Effector memory CD8-positive, alpha-beta T cell (primary cell): ENCODE data around the gene RGSL1.
A peak's percentile ranks its signal among the peaks of the same experiment; 100 is the strongest.
"Not testable (repeated sequence)": the region's sequence is repeated elsewhere in the genome, so short reads cannot be mapped to it uniquely, and the experiment has no call there.

Source experiments
- ATAC-seq: fragments of 150-1000 bp; cut with Tn5 transposase; replicated peaks from 2 replicates; pipeline ENCODE4 v1.10.0; 2021; ENCODE audit warnings: mild to moderate bottlenecking, moderate library complexity
- DNase-seq, 3 experiments: peaks; one replicate each; pipeline ENCODE4 v3.0.0; 2021
- H3K27ac Mint-ChIP-seq, 2 donors: one replicate each; pipeline ENCODE4 v1.8.0; 2022; ENCODE audit warnings: mild to moderate bottlenecking in 2 of 2, mixed read lengths in 2 of 2, moderate library complexity in 2 of 2
- H3K27me3 Mint-ChIP-seq, 2 donors: one replicate each; pipeline ENCODE4 v1.8.0; 2022; ENCODE audit warnings: mixed read lengths in 2 of 2
- H3K36me3 Mint-ChIP-seq: one replicate; pipeline ENCODE4 v1.8.0; 2022; ENCODE audit warnings: mild to moderate bottlenecking, moderate library complexity, mixed read lengths; ENCODE audit not compliant: insufficient read depth
- H3K4me1 Mint-ChIP-seq, 2 donors: one replicate each; pipeline ENCODE4 v1.8.0; 2022; ENCODE audit warnings: low read depth in 2 of 2, mixed read lengths in 2 of 2
- H3K4me3 Mint-ChIP-seq, 2 donors: one replicate each; pipeline ENCODE4 v1.8.0; 2022; ENCODE audit warnings: mild to moderate bottlenecking in 2 of 2, mixed read lengths in 2 of 2, moderate library complexity in 2 of 2
- H3K9me3 Mint-ChIP-seq, 2 donors: one replicate each; pipeline ENCODE4 v1.8.0; 2022; ENCODE audit warnings: mixed read lengths in 2 of 2

RGSL1 gene

DNA sequence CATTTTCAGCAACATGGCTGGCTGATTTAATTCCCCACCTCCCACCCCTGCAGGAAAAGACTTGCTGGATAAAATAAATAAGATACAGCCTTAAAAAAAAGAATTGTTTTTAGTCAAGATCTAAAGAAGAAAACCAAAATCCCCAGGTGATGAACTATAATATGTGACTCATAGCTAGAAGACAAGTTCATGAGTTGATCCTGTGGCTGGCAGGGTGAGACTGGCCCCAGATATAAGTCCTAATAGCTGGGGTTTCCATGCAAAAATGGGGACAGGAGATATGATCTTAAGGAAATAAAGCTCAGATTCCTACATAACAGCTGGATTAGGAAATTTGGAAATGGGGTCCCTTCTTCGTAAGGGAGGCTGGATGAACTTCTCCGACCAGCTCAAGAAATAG lies 21.9 kb upstream of the RGSL1 start:
- Mint-ChIP-seq H3K9me3 (no peaks in the 10 kb centered on the region), H3K36me3 (peaks cover 2% of the 10 kb centered on the region), H3K4me1 (peaks cover 14 to 40% of the 10 kb centered on the region in 2 donors), H3K27me3 (no peaks in the 10 kb centered on the region), H3K27ac (peak overlapping the region in 1 of 2 donors; percentile 81), H3K4me3 (no peak overlapping the region)
- ATAC-seq (no peak), DNase-seq (no peak)

DNA sequence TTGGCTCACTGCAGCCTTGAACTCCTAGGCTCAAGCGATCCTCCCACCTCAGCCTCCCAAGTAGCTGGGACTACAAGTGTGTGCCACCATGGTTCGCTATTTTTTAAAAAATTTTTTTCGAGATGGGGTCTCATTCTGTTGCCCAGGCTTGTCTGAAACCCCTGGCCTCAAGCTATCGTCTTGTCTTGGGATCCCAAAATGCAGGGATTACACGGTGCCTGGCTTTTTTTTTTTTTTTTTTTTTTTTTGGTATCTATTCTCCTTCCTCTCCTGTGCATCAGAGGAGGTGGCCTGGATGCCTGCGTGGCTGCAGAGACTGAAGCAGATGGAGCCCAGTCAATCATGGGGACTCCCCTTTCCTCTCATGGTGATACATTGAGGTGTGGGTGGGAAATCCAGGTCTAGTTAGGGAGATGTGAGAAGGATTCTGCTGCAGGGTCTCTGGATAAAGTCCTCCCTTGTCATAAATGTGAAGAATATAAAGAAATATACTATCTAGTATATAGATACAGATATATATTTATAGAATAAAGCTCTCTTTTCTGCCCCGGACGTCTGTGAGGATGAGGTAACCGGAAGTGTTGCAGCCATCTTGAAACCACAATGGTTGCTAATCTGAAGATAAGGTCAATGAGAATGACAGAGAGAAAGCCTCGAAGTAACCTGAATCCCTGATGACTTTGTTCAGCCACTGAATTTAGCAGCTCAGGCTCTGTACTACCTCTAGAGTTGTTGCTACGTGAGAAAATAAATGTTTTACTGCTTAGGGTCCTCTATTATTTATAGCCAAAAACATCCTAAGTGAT lies 19.5 kb upstream of the RGSL1 start:
- ATAC-seq, result peak; percentile 91
- H3K36me3 Mint-ChIP-seq, result peaks cover 2% of the 10 kb centered on the region
- peak; percentile 29 to 41 (median 30) for DNase-seq
- peaks cover 14 to 40% of the 10 kb centered on the region in 2 donors for H3K4me1 Mint-ChIP-seq
- no peaks in the 10 kb centered on the region for H3K9me3 Mint-ChIP-seq
- H3K4me3 Mint-ChIP-seq, result peak overlapping the region; percentile 2 to 20
- no peaks in the 10 kb centered on the region for H3K27me3 Mint-ChIP-seq
- H3K27ac Mint-ChIP-seq, result peak overlapping the region; percentile 6 to 29

GRCh38 chr1:182431278-182431677 lies 18.7 kb upstream of the RGSL1 start:
- Mint-ChIP-seq H3K27ac (peak overlapping the region; percentile 6 to 29), H3K4me1 (peaks cover 14 to 37% of the 10 kb centered on the region in 2 donors), H3K4me3 (no peak overlapping the region), H3K27me3 (no peaks in the 10 kb centered on the region), H3K9me3 (no peaks in the 10 kb centered on the region), H3K36me3 (peaks cover 2% of the 10 kb centered on the region)
- ATAC-seq (no peak), DNase-seq (no peak)

- Mint-ChIP-seq H3K36me3 (peaks cover 2% of the 10 kb centered on the region), H3K27ac (no peak overlapping the region), H3K4me1 (peaks cover 14 to 22% of the 10 kb centered on the region in 2 donors), H3K9me3 (peaks cover 3 to 12% of the 10 kb centered on the region in 2 donors), H3K27me3 (no peaks in the 10 kb centered on the region), H3K4me3 (no peak overlapping the region)
- ATAC-seq, result no peak
- DNase-seq, result no peak
Observed at GRCh38 chr1:182433580-182433979, 16.4 kb upstream of the RGSL1 start.

- Mint-ChIP-seq H3K27ac (no peak overlapping the region), H3K4me3 (no peak overlapping the region), H3K27me3 (no peaks in the 10 kb centered on the region), H3K9me3 (peaks cover 3 to 13% of the 10 kb centered on the region in 2 donors), H3K4me1 (no peaks in the 10 kb centered on the region), H3K36me3 (no peaks in the 10 kb centered on the region)
- DNase-seq (no peak), ATAC-seq (no peak)
Observed at GRCh38 chr1:182438326-182438725, 11.6 kb upstream of the RGSL1 start.

DNA sequence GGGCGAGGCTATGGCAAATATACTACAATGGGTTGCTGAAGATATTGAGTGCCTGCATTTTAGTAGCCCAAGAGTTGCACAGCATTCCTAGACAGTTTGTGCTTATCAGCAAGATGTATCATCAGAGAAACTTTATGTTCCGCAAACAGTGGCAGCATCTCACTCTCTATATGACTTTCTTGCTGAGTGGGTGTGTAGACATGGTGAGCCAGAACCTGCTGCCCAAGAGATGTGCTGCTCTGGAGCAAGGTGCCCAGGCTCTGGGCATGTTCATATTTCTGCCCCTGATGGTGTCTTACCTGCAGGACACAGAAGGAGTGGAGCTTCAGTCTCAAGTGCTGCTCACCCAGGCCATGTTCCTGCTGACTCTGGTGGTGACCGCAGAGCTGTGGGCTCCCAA lies 8.2 kb upstream of the RGSL1 start:
- no peak for ATAC-seq
- Mint-ChIP-seq H3K27me3 (peaks cover 0 to 7% of the 10 kb centered on the region in 2 donors), H3K27ac (no peak overlapping the region), H3K4me3 (no peak overlapping the region), H3K36me3 (no peaks in the 10 kb centered on the region), H3K4me1 (peaks cover 0 to 4% of the 10 kb centered on the region in 2 donors), H3K9me3 (peaks cover 3 to 13% of the 10 kb centered on the region in 2 donors)
- no peak for DNase-seq

DNA sequence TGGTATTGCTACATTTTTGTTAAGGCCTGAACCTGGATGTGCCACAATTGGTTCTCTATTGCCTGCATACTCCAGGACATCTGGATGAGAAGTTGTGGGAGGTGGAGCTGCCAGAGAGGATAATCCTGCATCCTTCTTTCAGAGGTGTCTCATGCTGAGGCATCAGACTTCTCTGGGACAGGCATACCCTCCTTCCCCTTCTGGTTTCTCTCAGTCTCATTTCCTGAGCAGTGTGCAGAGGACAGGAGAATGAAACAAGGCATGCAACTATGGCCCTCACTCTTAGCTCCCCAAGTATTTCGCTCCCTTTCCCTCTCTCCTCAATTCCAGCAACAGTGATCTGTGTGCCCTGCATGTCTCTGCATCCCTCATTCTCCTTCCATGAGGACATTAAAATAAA lies 7.6 kb upstream of the RGSL1 start:
- Mint-ChIP-seq H3K4me3 (no peak overlapping the region), H3K9me3 (peaks cover 3 to 13% of the 10 kb centered on the region in 2 donors), H3K36me3 (no peaks in the 10 kb centered on the region), H3K27ac (no peak overlapping the region), H3K27me3 (peaks cover 0 to 7% of the 10 kb centered on the region in 2 donors), H3K4me1 (peaks cover 0 to 4% of the 10 kb centered on the region in 2 donors)
- DNase-seq (no peak), ATAC-seq (no peak)

DNA sequence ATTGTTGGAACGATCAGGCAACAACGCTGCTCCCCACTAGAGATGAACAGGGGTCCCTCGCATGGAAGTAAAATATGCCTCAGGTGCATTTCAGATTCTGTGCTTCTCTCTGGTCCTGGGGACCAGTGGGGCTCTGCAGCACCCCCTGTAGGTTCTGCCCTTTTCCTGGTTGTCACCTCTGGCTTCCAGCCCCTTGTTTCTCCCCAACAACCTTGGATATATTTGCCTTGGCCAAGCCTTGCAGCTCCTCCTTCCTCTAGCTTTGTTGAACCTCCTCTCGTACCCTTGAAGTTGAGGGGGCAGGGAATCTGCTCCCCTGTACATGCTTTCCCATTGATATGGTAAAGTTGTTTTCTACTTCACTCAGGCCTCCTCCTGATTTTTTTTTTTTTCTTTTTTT lies 5.4 kb upstream of the RGSL1 start:
- Mint-ChIP-seq H3K9me3 (no peaks in the 10 kb centered on the region), H3K4me3 (no peak overlapping the region), H3K27ac (no peak overlapping the region), H3K36me3 (no peaks in the 10 kb centered on the region), H3K27me3 (peaks cover 0 to 7% of the 10 kb centered on the region in 2 donors), H3K4me1 (peaks cover 0 to 4% of the 10 kb centered on the region in 2 donors)
- ATAC-seq (no peak), DNase-seq (no peak)

DNA sequence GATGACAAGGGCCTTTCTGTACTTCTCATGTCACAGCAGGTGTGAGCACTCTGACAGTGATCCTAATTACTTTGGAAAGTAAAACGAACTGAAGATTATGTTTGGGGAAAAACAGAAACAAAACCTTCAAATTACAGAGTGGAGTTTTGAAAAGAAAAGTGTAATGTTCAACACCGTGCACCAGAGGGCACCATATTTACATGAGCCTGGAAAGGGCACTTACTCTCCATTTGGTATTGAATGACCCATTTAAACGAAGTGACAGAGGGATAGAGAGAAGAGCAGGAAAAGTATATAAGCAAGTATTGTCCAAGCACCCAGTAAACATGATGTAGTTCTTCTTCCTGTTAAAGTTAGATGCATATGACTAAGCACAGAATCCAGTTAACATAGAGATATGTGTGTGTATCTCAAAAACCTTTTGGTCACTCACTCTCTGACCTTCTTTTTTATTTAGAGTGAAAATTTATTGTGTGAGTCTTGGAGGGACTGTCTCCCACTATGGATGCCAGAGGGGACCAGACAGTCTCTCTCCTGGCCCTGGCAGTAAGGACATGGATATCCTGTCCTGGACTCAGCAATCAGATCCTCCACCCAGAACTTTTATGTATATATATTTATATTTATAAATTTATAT lies 3.8 kb upstream of the RGSL1 start:
- DNase-seq, result peak in 2 of 3 experiments; percentile 10 to 30
- Mint-ChIP-seq H3K36me3 (no peaks in the 10 kb centered on the region), H3K4me1 (peaks cover 0 to 4% of the 10 kb centered on the region in 2 donors), H3K4me3 (no peak overlapping the region), H3K27ac (no peak overlapping the region), H3K9me3 (no peaks in the 10 kb centered on the region), H3K27me3 (peaks cover 0 to 8% of the 10 kb centered on the region in 2 donors)
- peak; percentile 63 for ATAC-seq

DNA sequence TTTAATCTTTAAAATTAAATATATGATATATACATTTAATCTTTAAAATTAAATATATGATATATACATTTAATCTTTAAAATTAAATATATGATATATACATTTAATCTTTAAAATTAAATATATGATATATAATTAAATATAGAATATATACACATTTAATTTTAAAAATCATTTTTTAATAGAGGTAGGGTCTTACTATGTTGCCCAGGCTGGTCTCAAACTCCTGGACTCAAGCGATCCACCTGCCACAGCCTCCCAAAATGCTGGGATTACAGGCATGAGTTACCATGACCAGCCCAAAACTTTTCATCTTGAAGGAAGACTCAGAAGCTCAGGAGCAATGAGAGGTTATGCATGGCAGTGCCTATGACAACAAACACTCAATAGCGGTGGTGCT lies 2.8 kb upstream of the RGSL1 start:
- not testable (repeated sequence) for DNase-seq, ATAC-seq, H3K27ac Mint-ChIP-seq, H3K4me3 Mint-ChIP-seq, H3K9me3 Mint-ChIP-seq, H3K4me1 Mint-ChIP-seq, H3K36me3 Mint-ChIP-seq
- H3K27me3 Mint-ChIP-seq, result peaks cover 0 to 12% of the 10 kb centered on the region in 2 donors

DNA sequence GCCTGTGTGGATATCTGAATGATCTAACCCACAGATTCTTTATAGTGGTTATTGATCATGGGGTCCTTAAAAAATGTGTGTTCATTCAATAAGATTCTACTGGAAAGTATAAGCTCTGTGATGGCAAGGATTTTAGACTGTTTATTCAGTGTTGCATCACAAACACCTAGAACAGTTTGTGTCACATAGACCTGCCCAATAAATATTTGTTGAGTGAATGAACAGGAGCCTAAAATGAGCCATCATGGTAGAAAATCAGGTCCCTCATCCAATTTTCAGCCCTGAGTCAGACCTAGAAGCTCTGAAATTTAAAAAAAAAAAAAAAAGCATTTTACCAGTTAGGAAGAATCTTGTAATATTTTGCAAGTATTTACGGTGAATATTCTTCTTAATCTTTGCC lies 2.3 kb upstream of the RGSL1 start:
- no peaks in the 10 kb centered on the region for H3K36me3 Mint-ChIP-seq
- peaks cover 0 to 4% of the 10 kb centered on the region in 2 donors for H3K4me1 Mint-ChIP-seq
- DNase-seq (no peak), ATAC-seq (no peak)
- no peaks in the 10 kb centered on the region for H3K9me3 Mint-ChIP-seq
- H3K27me3 Mint-ChIP-seq, result peaks cover 0 to 12% of the 10 kb centered on the region in 2 donors
- H3K27ac Mint-ChIP-seq, result no peak overlapping the region
- no peak overlapping the region for H3K4me3 Mint-ChIP-seq

GRCh38 chr1:182453631-182454030 lies 3.7 kb downstream of the RGSL1 start:
- Mint-ChIP-seq H3K27ac (no peak overlapping the region), H3K36me3 (no peaks in the 10 kb centered on the region), H3K9me3 (no peaks in the 10 kb centered on the region)

DNA sequence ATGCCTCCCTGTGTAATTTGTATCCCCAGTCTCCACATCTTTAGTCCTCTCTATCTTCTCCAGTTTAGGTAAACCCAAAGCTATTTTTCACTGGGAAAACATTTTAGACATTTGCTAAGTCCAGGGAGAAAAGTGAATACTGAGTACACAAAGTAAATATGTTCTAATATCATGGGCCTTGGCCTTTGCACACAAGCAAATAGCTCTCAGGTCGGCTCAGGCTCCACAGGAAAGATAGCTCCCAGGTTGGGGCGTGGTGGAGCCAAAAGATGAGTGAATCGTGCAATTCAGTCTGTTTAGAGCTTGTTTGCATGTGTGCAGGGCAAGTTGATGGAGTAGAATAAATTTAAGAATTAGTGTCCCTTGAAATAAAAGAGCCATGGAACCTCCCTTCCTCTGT lies 7.9 kb downstream of the RGSL1 start:
- ATAC-seq, result no peak
- H3K27ac Mint-ChIP-seq, result no peak overlapping the region
- peaks cover 47 to 73% of the 10 kb centered on the region in 2 donors for H3K27me3 Mint-ChIP-seq

More at GRCh38 chr1:182453631-182454030, 3.7 kb downstream of the RGSL1 start:
- H3K27me3 Mint-ChIP-seq, result peaks cover 24 to 49% of the 10 kb centered on the region in 2 donors
- no peak overlapping the region for H3K4me3 Mint-ChIP-seq
- ATAC-seq (no peak), DNase-seq (no peak)
- no peaks in the 10 kb centered on the region for H3K4me1 Mint-ChIP-seq

DNA sequence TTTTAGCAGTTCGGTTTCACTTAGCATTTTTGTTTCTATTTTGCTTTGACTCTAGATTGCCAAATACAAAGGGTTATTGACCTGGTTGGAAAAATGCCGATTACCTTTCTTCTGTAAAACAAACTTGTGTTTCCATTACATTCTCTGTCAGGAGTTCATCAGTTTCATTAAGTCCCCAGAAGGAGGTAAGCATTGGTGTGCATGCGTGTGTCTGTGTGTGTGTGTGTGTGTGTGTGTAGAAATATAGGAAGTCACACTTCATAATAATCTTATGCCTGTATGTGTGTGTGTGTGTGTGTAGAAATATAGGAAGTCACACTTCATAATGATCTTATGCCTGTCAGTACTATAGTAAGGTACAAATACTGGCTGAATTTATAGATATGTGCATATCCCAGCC lies 10.0 kb downstream of the RGSL1 start:
- no peaks in the 10 kb centered on the region for H3K4me1 Mint-ChIP-seq
- ATAC-seq, result no peak
- no peak overlapping the region for H3K27ac Mint-ChIP-seq
- no peak overlapping the region for H3K4me3 Mint-ChIP-seq
- peaks cover 51 to 69% of the 10 kb centered on the region in 2 donors for H3K27me3 Mint-ChIP-seq
- H3K36me3 Mint-ChIP-seq, result no peaks in the 10 kb centered on the region
- no peak for DNase-seq
- H3K9me3 Mint-ChIP-seq, result no peaks in the 10 kb centered on the region

More for the DNA sequence above, 7.9 kb downstream of the RGSL1 start:
- DNase-seq, result no peak
- Mint-ChIP-seq H3K36me3 (no peaks in the 10 kb centered on the region), H3K9me3 (no peaks in the 10 kb centered on the region), H3K4me3 (no peak overlapping the region), H3K4me1 (no peaks in the 10 kb centered on the region)
